ENCODE results near the gene ARID1B.

Gene ARID1B

DNA sequence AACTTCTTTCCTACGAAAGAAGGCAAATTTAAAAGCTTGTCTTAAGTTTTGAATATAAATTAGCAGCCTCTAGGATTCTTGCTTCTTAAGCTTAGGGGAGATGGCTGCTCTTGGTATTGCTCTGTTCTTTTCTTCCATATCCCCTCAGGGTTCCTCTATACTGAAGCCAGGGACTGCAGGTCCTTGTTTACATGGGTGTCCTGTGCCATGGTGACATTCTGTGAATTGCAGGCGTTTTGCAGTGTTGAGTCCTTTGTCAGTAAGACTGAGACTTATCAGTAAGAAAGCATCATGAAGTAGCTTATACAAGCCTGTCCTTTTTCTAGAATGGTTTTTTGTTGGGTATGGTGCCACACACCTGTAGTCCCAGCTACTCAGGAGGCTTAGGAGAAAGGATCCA is 147.8 kb downstream of the ARID1B start:
- TF ChIP-seq, protein P1, sequence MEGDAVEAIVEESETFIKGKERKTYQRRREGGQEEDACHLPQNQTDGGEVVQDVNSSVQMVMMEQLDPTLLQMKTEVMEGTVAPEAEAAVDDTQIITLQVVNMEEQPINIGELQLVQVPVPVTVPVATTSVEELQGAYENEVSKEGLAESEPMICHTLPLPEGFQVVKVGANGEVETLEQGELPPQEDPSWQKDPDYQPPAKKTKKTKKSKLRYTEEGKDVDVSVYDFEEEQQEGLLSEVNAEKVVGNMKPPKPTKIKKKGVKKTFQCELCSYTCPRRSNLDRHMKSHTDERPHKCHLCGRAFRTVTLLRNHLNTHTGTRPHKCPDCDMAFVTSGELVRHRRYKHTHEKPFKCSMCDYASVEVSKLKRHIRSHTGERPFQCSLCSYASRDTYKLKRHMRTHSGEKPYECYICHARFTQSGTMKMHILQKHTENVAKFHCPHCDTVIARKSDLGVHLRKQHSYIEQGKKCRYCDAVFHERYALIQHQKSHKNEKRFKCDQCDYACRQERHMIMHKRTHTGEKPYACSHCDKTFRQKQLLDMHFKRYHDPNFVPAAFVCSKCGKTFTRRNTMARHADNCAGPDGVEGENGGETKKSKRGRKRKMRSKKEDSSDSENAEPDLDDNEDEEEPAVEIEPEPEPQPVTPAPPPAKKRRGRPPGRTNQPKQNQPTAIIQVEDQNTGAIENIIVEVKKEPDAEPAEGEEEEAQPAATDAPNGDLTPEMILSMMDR (IDR thresholded peaks at IDR 0.05; ENCODE audit: insufficient read depth, low read depth, low read length, missing control alignments), result no peak
- no peak for DNase-seq (ENCODE audit: low read depth)
- no peak overlapping the region for H3K4me3 ChIP-seq (ENCODE audit: low read depth, low read length)

GRCh38 chr6:156925718-156926607 is 148.8 kb downstream of the ARID1B start:
- no peak overlapping the region; the same call in 1 of the 2 replicates for H3K4me3 ChIP-seq (ENCODE audit: low read depth, low read length)
- TF ChIP-seq, protein P1 (IDR thresholded peaks at IDR 0.05; ENCODE audit: insufficient read depth, low read depth, low read length, missing control alignments), result no peak
- DNase-seq (ENCODE audit: low read depth), result peak; percentile 45

- H3K4me3 ChIP-seq (ENCODE audit: low read depth, low read length), result no peak overlapping the region
- no peak for DNase-seq (ENCODE audit: low read depth)
- TF ChIP-seq, protein P1 (IDR thresholded peaks at IDR 0.05; ENCODE audit: insufficient read depth, low read depth, low read length, missing control alignments), result no peak
Measured at GRCh38 chr6:156928126-156928525, 150.9 kb downstream of the ARID1B start.

DNA sequence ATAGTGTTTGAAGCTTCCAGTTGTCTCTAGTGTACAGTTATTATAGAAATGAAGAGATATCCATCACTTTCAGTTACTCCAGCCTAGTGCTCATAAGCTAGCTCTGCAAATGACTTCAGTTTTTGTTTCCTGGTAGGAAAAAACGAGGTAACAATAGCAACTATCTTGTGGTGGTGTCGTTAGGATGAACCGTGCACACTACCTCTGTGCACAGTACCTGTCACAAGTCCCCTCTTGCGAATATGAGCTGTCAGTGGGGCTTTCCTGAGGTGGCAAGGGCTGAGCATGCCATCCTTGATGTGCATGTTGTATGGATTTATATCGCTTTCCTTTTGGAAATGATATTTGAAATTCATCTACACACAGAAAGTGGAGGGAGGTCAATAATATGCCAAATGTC is 151.8 kb downstream of the ARID1B start:
- no peak for DNase-seq (ENCODE audit: low read depth)
- TF ChIP-seq, protein P1 (IDR thresholded peaks at IDR 0.05; ENCODE audit: insufficient read depth, low read depth, low read length, missing control alignments), result no peak
- no peak overlapping the region for H3K4me3 ChIP-seq (ENCODE audit: low read depth, low read length)

DNA sequence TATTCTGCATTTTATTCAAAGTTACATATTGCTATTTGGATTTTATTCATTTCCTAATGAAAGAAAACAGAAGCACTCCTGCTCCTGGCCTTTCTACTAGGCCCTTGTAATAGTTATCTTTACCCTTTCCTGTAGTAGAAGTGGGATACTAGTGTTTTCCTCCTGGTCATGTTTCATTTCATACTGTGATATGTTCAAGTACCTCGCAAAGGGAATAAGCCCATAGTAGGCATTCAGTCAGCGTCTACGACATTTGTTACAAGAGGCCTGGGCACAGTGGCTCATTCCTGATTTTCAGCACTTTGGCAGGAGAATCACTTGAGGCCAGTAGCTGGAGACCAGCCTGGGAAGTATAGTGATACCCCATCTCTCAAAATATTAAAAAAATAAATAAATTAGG is 154.1 kb downstream of the ARID1B start:
- H3K4me3 ChIP-seq (ENCODE audit: low read depth, low read length), result no peak overlapping the region
- no peak for DNase-seq (ENCODE audit: low read depth)
- TF ChIP-seq, protein P1 (IDR thresholded peaks at IDR 0.05; ENCODE audit: insufficient read depth, low read depth, low read length, missing control alignments), result no peak

DNA sequence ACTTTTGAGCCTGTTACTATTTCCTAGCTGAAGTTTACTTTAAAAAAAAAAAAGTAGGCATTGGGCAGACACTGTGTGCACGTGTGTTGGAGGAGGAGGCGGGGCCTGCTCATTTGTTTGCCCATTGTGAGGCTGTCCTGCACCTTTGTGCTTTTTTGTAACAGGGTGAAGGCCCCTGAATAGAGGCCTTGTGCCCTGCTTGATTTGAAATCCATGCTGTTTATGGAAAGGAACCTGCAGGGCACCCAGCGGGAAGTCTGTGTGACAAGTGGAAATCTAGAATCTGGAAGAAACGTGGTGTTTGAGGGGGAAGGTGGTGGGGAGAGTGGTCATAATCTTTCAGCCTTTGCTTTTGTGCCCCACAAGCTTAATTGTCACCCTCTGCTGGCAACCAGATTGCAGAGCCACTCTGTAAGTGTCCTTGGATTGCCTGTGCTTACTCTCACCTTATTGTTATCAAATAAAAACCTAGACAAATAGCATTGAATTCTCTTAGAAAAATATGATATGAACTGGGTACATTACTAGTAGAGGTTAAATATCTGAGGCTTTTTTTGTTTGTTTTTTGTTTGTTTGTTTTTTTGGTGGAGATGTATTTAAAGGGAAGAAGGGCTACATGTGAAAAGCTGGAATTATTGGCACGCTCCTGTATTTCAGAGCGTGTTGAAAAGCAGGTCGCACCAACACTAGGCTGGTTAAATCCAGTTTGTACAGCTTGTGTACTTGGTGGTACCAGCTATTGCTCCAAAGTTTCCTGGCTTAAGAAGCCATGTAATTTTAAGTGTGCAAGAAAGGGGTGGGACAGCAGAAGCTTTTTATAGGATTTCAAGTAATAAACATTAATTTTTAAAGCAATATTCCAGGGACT is 156.3 kb downstream of the ARID1B start:
- DNase-seq (ENCODE audit: low read depth), result no peak
- TF ChIP-seq, protein P1 (IDR thresholded peaks at IDR 0.05; ENCODE audit: insufficient read depth, low read depth, low read length, missing control alignments), result no peak
- no peak overlapping the region for H3K4me3 ChIP-seq (ENCODE audit: low read depth, low read length)
